Sigmoid colon (tissue), 7 donors: ENCODE results near the gene PTPRD. TPM values are rescaled to one million over a fixed set of nuclear protein-coding genes. Genes with fewer than 3 reads are reported as not detected.

Experiments used
- DNase-seq: peaks from one replicate; pipeline ENCODE4 v3.0.0-alpha.2; 2019
- H3K27ac ChIP-seq, 4 donors: fragments of 200-600 bp; sonication (generic); one replicate each; pipeline ENCODE4 v1.5.1; 2016 to 2019; ENCODE audit warnings: mild to moderate bottlenecking in 1 of 4
- H3K27me3 ChIP-seq, 3 donors: fragments of 200-600 bp; sonication (generic); one replicate each; pipeline ENCODE4 v1.5.1; 2019; ENCODE audit warnings: mild to moderate bottlenecking in 1 of 3
- H3K36me3 ChIP-seq, 4 donors: fragments of 200-600 bp; sonication (generic); one replicate each; pipeline ENCODE4 v1.5.1; 2016 to 2019
- H3K4me1 ChIP-seq, 4 donors: fragments of 200-600 bp; sonication (generic); one replicate each; pipeline ENCODE4 v1.5.1; 2017 to 2019
- H3K4me3 ChIP-seq, 4 donors: fragments of 200-600 bp; sonication (generic); one replicate each; pipeline ENCODE4 v1.5.1; 2017 to 2019; ENCODE audit warnings: mild to moderate bottlenecking in 2 of 4, moderate library complexity in 1 of 4
- H3K9me3 ChIP-seq, 4 donors: fragments of 200-600 bp in 3 of 4; sonication (generic) in 3 of 4; one replicate each; pipeline versions ENCODE4 v1.5.1 to v1.6.1; 2013 to 2019
- EP300 ChIP-seq, 4 donors: sonication (generic); formaldehyde crosslinking; IDR thresholded peaks; one replicate each; pipeline ENCODE4 v1.6.1; 2017; ENCODE audit warnings: antibody characterized with exemption in 4 of 4
- POLR2A ChIP-seq, 2 donors: fragments of 450-650 bp; IDR thresholded peaks; one replicate each; pipeline ENCODE4 v1.6.1; 2016; ENCODE audit warnings: antibody characterized with exemption in 2 of 2, mild to moderate bottlenecking in 2 of 2, moderate library complexity in 2 of 2
- POLR2AphosphoS5 ChIP-seq, 4 donors: sonication (generic); formaldehyde crosslinking; IDR thresholded peaks; one replicate each; pipeline ENCODE4 v1.6.1; 2017; ENCODE audit warnings: antibody characterized with exemption in 4 of 4
- WGBS, 2 donors: extraction: QIAGEN DNeasy Blood & Tissue Kit; methylation state at CpG; one replicate each; pipeline ENCODE4 v1.1.7; 2013; 5-methylcytosine and 5-hydroxymethylcytosine counted together
- intact Hi-C: fragments of 100-400 bp; cut with DNase I; formaldehyde crosslinking; loops from one replicate; pipeline ENCODE4 v1.15.1; 2023
- polyA plus RNA-seq, 3 donors: library from polyadenylated mRNA; stranded (reverse); fragments of 200-250 nt; gene quantifications; one replicate each; pipeline ENCODE4 v1.2.3, GENCODE V29; 2013
- total RNA-seq, 4 donors: library from RNA; depleted of rRNA; stranded (reverse); fragments of >200 nt; gene quantifications; one replicate each; pipeline ENCODE4 v1.1.0, GENCODE V29; 2016
- TF ChIP-seq, protein P1 (sequence below), 4 experiments: fragments of 450-650 bp in 3 of 4; fragments of 200-600 bp in 1 of 4; IDR thresholded peaks; one replicate each; pipeline ENCODE4 v1.5.1; 2016 to 2019; ENCODE audit warnings: antibody characterized with exemption in 4 of 4, mild to moderate bottlenecking in 3 of 4, moderate library complexity in 2 of 4
- donor health status: healthy with polysubstance abuse.
- donor health status: Bipolar disorder and iron deficiency.
- donor health status: healthy.

The PTPRD gene
- total and polyA plus RNA-seq, 7 donors = 1.2 to 18.3 (median 6.3) TPM

DNA sequence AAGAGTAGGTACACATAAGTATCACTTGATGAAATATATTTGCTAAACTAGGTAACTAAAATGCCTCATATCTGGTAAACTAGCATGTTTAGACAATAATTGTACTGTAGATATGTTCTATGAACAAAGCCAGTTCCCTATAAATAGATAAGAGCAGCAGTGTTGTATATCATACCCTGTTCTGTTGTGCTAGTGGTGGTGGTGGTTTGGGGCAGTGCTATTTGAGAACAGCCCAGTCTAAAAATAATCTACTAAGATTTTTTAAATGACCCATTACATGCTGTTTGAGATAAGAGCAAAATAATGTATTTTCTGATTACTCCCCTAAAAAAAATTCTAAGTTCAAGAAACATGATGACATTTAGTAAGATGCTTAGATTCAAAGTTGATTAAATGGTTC lies 1984.0 kb downstream of the PTPRD start:
- H3K27ac ChIP-seq = no peak overlapping the region
- TF ChIP-seq POLR2A (IDR thresholded peaks at IDR 0.05) (no peak), POLR2AphosphoS5 (IDR thresholded peaks at IDR 0.05) (no peak), EP300 (IDR thresholded peaks at IDR 0.05) (no peak)
- TF ChIP-seq, protein P1, sequence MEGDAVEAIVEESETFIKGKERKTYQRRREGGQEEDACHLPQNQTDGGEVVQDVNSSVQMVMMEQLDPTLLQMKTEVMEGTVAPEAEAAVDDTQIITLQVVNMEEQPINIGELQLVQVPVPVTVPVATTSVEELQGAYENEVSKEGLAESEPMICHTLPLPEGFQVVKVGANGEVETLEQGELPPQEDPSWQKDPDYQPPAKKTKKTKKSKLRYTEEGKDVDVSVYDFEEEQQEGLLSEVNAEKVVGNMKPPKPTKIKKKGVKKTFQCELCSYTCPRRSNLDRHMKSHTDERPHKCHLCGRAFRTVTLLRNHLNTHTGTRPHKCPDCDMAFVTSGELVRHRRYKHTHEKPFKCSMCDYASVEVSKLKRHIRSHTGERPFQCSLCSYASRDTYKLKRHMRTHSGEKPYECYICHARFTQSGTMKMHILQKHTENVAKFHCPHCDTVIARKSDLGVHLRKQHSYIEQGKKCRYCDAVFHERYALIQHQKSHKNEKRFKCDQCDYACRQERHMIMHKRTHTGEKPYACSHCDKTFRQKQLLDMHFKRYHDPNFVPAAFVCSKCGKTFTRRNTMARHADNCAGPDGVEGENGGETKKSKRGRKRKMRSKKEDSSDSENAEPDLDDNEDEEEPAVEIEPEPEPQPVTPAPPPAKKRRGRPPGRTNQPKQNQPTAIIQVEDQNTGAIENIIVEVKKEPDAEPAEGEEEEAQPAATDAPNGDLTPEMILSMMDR (IDR thresholded peaks at IDR 0.05) = no peak
- intact Hi-C loops = no loop called here
- H3K36me3 ChIP-seq = no peaks in the 10 kb centered on the region
- DNase-seq = no peak
- no peaks in the 10 kb centered on the region for H3K27me3 ChIP-seq
- H3K4me1 ChIP-seq = no peaks in the 10 kb centered on the region
- no peak overlapping the region for H3K4me3 ChIP-seq
- H3K9me3 ChIP-seq = no peaks in the 10 kb centered on the region

DNA sequence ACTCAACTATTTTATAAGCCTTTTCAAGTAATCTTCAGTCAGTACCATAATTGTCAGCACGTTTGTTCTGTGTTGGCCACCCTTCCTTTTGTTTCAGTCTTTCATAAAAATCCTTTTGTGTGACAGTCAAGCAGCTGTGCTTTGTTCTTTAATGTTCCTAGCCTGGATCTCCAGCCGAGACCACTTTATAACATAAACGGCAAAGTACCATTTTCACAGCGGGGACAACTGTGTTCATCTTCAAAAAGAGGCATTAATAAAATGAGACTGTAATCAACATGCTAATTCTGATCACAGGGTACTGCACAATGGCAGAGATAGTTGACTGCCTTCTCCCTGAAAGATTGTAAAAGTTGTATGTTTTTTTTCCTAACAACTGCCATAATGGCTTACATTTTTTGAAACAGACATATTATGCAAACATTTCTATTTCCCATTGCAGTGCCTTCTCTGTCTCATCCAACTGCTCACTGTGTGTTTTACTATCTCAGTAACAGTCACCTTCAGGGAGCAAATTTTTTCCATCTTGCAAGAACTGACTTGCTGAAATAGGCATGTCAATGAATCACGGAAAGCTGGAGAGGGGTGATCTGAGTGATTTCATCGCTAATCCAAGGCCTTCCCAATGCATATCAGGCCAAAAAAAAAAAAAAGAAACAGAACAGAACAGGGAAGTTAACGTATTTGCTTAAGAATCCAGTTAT lies 1984.7 kb downstream of the PTPRD start:
- Histone ChIP-seq H3K4me1 (no peaks in the 10 kb centered on the region), H3K36me3 (no peaks in the 10 kb centered on the region), H3K4me3 (no peak overlapping the region), H3K27ac (no peak overlapping the region), H3K27me3 (no peaks in the 10 kb centered on the region), H3K9me3 (no peaks in the 10 kb centered on the region)
- no peak for DNase-seq
- TF ChIP-seq EP300 (IDR thresholded peaks at IDR 0.05) (no peak), POLR2AphosphoS5 (IDR thresholded peaks at IDR 0.05) (no peak), POLR2A (IDR thresholded peaks at IDR 0.05) (no peak)
- TF ChIP-seq, protein P1 (IDR thresholded peaks at IDR 0.05) = no peak
- intact Hi-C loops = no loop called here
- WGBS, 2 donors = 80 to 88% methylated on average over 7 of the region's 7 CpGs

DNA sequence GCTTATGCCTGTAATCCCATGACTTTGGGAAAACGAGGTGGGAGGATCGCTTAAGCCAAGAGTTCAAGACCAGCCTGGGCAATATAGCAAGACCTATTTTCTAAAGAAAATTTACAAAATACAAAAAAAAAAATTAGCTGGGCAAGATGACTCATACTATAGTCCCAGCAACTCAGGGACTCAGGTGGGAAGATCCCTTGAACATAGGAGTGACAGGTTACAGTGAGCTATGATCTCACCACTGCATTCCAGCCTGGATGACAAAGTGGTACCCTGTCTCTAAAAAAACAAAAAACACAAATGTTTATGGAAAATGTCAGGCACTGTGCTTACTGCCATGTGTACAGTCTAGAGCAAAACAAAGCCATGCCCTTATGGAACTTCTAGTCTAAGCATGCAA lies 1989.9 kb downstream of the PTPRD start:
- TF ChIP-seq POLR2AphosphoS5 (IDR thresholded peaks at IDR 0.05) = no peak
- no peak for TF ChIP-seq POLR2A (IDR thresholded peaks at IDR 0.05)
- no peak for TF ChIP-seq EP300 (IDR thresholded peaks at IDR 0.05)
- TF ChIP-seq, protein P1 (IDR thresholded peaks at IDR 0.05) = no peak
- Histone ChIP-seq H3K27ac (no peak overlapping the region), H3K4me1 (no peaks in the 10 kb centered on the region), H3K27me3 (no peaks in the 10 kb centered on the region), H3K9me3 (no peaks in the 10 kb centered on the region), H3K36me3 (no peaks in the 10 kb centered on the region), H3K4me3 (no peak overlapping the region)
- 97 to 98% methylated on average over 2 of the region's 2 CpGs for WGBS, 2 donors
- intact Hi-C loops = no loop called here
- DNase-seq = no peak

DNA sequence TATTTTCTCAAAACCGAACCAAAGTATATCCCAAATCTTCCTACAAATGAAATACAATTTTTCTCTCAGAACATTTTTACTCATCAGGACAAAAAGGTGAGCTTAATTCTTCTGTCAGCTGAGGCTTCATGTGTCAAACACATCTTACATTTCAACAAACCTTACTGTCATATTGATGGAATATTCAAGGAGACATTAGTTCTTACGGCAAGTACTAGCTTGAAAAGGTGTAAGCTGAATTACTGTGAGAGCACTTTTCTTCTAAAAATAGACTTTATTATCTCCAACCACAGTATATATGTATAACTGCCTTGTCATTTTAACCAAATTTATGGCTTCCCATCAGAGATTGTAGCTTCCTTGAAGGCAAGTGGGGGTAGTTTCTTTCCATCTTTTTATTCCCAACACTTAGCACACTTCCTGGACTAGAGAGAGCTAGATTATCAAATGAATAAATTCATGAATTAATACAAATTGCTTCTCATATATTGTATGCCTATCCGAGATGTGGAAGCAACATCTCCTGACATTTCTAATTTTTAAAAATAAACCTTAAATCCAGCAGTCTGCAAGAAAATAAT lies 1990.5 kb downstream of the PTPRD start:
- Histone ChIP-seq H3K36me3 (no peaks in the 10 kb centered on the region), H3K4me1 (no peaks in the 10 kb centered on the region), H3K9me3 (no peaks in the 10 kb centered on the region), H3K4me3 (no peak overlapping the region), H3K27me3 (no peaks in the 10 kb centered on the region), H3K27ac (no peak overlapping the region)
- WGBS, 2 donors = 73 to 75% methylated on average over 3 of the region's 3 CpGs
- DNase-seq = no peak
- intact Hi-C loops = no loop called here
- TF ChIP-seq POLR2A (IDR thresholded peaks at IDR 0.05) (no peak), EP300 (IDR thresholded peaks at IDR 0.05) (no peak), POLR2AphosphoS5 (IDR thresholded peaks at IDR 0.05) (no peak)
- TF ChIP-seq, protein P1 (IDR thresholded peaks at IDR 0.05) = no peak
